H1 (cell line): ENCODE measurements around the gene SH3RF3. TPM values are rescaled to one million over a fixed set of nuclear protein-coding genes. Genes with fewer than 3 reads are reported as not detected.

Experiments used
- BRCA1 ChIP-seq: IDR thresholded peaks from 2 replicates; pipeline ENCODE4 v1.6.1; 2012; ENCODE audit warnings: low read depth, low read length, improper control_type of control experiment
- CBX8 ChIP-seq: fragments of 300-800, 300-1000 bp; sonication (generic); IDR thresholded peaks from 2 replicates; pipeline ENCODE4 v1.7.1; 2016; ENCODE audit warnings: low read depth, low read length, borderline replicate concordance
- CTCF ChIP-seq, 3 experiments: IDR thresholded peaks; 1 replicate in 2 of 3; 2 replicates in 1 of 3; pipeline versions ENCODE4 v1.5.1 to v1.6.1; 2011; ENCODE audit warnings: low read length in 3 of 3, mild to moderate bottlenecking in 3 of 3, inconsistent platforms in 2 of 3, low read depth in 1 of 3, moderate library complexity in 1 of 3; ENCODE audit not compliant: insufficient read depth in 1 of 3; ENCODE audit errors: control extremely low read depth in 1 of 3
- EP300 ChIP-seq, 2 experiments: IDR thresholded peaks; 1 replicate in 1 of 2; 2 replicates in 1 of 2; pipeline ENCODE4 v1.6.1; 2011 to 2012; ENCODE audit warnings: low read depth in 2 of 2, low read length in 2 of 2, mild to moderate bottlenecking in 2 of 2, borderline replicate concordance in 1 of 2, inconsistent platforms in 1 of 2, moderate library complexity in 1 of 2
- NANOG ChIP-seq: IDR thresholded peaks from 2 replicates; pipeline ENCODE4 v1.6.1; 2011; ENCODE audit warnings: low read length, low read depth, mild to moderate bottlenecking, inconsistent platforms; ENCODE audit not compliant: insufficient read depth, poor library complexity, severe bottlenecking
- TAF7 ChIP-seq: optimal IDR thresholded peaks from 2 replicates; pipeline ENCODE3; 2011; ENCODE audit warnings: low read depth, mild to moderate bottlenecking, inconsistent platforms, low read length, moderate library complexity, borderline replicate concordance
- polyA plus RNA-seq, 7 experiments: library from polyadenylated mRNA; depleted of rRNA in 3 of 7; stranded (reverse) in 5 of 7; unstranded in 2 of 7; fragments of >200 nt in 5 of 7; fragments of 200-250 nt in 2 of 7; gene quantifications; 1 replicate in 5 of 7; 2 replicates in 1 of 7; 4 replicates in 1 of 7; pipeline versions ENCODE4 v1.2.1 to v1.2.3, GENCODE V29; 2011 to 2013; ENCODE audit warnings: missing spikeins in 2 of 7, mixed read lengths in 2 of 7
- total RNA-seq: library from RNA; stranded (reverse); fragmentation: NEBNext Ultra II Directional; extraction: Animal tissue kit (Norgen Biotek cat#: 25700); gene quantifications from 2 replicates; pipeline ENCODE4 v1.2.1, GENCODE V29; 2021
- TF ChIP-seq, protein P1 (sequence below): IDR thresholded peaks from 2 replicates; pipeline ENCODE4 v1.6.1; 2011; ENCODE audit warnings: low read depth, mild to moderate bottlenecking, low read length; ENCODE audit not compliant: insufficient read depth
- TF ChIP-seq, protein P2 (sequence below): IDR thresholded peaks from 2 replicates; pipeline ENCODE4 v1.6.1; 2012; ENCODE audit warnings: inconsistent platforms

SH3RF3 gene
- total and polyA plus RNA-seq, 2 of the 8 experiments (the other 6 are each of a cell fraction or from before 2014, with no cell fraction given) = 0.11 to 0.65 TPM

- TF ChIP-seq CTCF (IDR thresholded peaks at IDR 0.05; ENCODE audit: control extremely low read depth in 1 of 3, insufficient read depth in 1 of 3, low read depth in 1 of 3, low read length in 3 of 3) = no peak
- no peak for TF ChIP-seq NANOG
- TF ChIP-seq, protein P1, sequence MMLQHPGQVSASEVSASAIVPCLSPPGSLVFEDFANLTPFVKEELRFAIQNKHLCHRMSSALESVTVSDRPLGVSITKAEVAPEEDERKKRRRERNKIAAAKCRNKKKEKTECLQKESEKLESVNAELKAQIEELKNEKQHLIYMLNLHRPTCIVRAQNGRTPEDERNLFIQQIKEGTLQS = no peak
- TF ChIP-seq BRCA1 = no peak
- TF ChIP-seq EP300 (IDR thresholded peaks at IDR 0.05; ENCODE audit: borderline replicate concordance in 1 of 2, low read depth in 2 of 2, low read length in 2 of 2) = no peak
- TF ChIP-seq CBX8 = no peak
- TF ChIP-seq TAF7 = no peak
- TF ChIP-seq, protein P2, sequence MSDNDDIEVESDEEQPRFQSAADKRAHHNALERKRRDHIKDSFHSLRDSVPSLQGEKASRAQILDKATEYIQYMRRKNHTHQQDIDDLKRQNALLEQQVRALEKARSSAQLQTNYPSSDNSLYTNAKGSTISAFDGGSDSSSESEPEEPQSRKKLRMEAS = no peak
Measured at GRCh38 chr2:109482361-109482861, 353.4 kb downstream of the SH3RF3 start (continued).
